Measurements from ENCODE around the gene HS6ST1. TPM values are rescaled to one million over a fixed set of nuclear protein-coding genes. Genes with fewer than 3 reads are reported as not detected.

Gene HS6ST1
- total and polyA plus RNA-seq, 4 donors = 3.0 to 17.4 (median 8.9) TPM

GRCh38 chr2:128293426-128293755, 25.3 kb downstream of the HS6ST1 start:
- ATAC-seq (ENCODE audit: low FRiP score) (no peak), DNase-seq (peak in 1 of 2 donors; percentile 70)
- no peak overlapping the region for H3K4me3 ChIP-seq (ENCODE audit: low read length in 2 of 2)
- no peaks in the 10 kb centered on the region for H3K4me1 ChIP-seq (ENCODE audit: control insufficient read depth in 1 of 2, insufficient read depth in 2 of 2, low read length in 2 of 2)
- no peak overlapping the region for H3K27ac ChIP-seq (ENCODE audit: low read depth in 1 of 2, low read length in 2 of 2)
- no peaks in the 10 kb centered on the region for H3K27me3 ChIP-seq (ENCODE audit: control insufficient read depth in 1 of 2, insufficient read depth in 2 of 2, low read length in 1 of 2)
- intact Hi-C loops (cut with DNase I) = no loop called here
- 86 to 95% methylated on average over 8 of the region's 8 CpGs for WGBS, 2 donors
- no peaks in the 10 kb centered on the region for H3K36me3 ChIP-seq (ENCODE audit: control insufficient read depth in 1 of 2, insufficient read depth in 2 of 2, low read length in 1 of 2)
- no peaks in the 10 kb centered on the region for H3K9me3 ChIP-seq (ENCODE audit: control insufficient read depth, low read length)

GRCh38 chr2:128292599-128293425, 25.9 kb downstream of the HS6ST1 start:
- Histone ChIP-seq H3K9me3 (ENCODE audit: control insufficient read depth, low read length) (no peaks in the 10 kb centered on the region), H3K4me3 (ENCODE audit: low read length in 2 of 2) (no peak overlapping the region), H3K36me3 (ENCODE audit: control insufficient read depth in 1 of 2, insufficient read depth in 2 of 2, low read length in 1 of 2) (no peaks in the 10 kb centered on the region), H3K4me1 (ENCODE audit: control insufficient read depth in 1 of 2, insufficient read depth in 2 of 2, low read length in 2 of 2) (no peaks in the 10 kb centered on the region), H3K27ac (ENCODE audit: low read depth in 1 of 2, low read length in 2 of 2) (no peak overlapping the region), H3K27me3 (ENCODE audit: control insufficient read depth in 1 of 2, insufficient read depth in 2 of 2, low read length in 1 of 2) (no peaks in the 10 kb centered on the region)
- peak; percentile 43 to 63 for DNase-seq
- whole genome bisulfite sequencing, 2 donors = 87 to 93% methylated on average over 13 to 21 of the region's 21 CpGs
- intact Hi-C loops (cut with DNase I) = no loop called here
- peak; percentile 3 for ATAC-seq (ENCODE audit: low FRiP score)

- Histone ChIP-seq H3K27me3 (ENCODE audit: control insufficient read depth in 1 of 2, insufficient read depth in 2 of 2, low read length in 1 of 2) (no peaks in the 10 kb centered on the region), H3K27ac (ENCODE audit: low read depth in 1 of 2, low read length in 2 of 2) (no peak overlapping the region), H3K9me3 (ENCODE audit: control insufficient read depth, low read length) (no peaks in the 10 kb centered on the region), H3K36me3 (ENCODE audit: control insufficient read depth in 1 of 2, insufficient read depth in 2 of 2, low read length in 1 of 2) (no peaks in the 10 kb centered on the region), H3K4me3 (ENCODE audit: low read length in 2 of 2) (no peak overlapping the region), H3K4me1 (ENCODE audit: control insufficient read depth in 1 of 2, insufficient read depth in 2 of 2, low read length in 2 of 2) (no peaks in the 10 kb centered on the region)
- intact Hi-C loops (cut with DNase I) = no loop called here
- 92 to 95% methylated on average over 19 of the region's 19 CpGs for whole genome bisulfite sequencing, 2 donors
- DNase-seq (peak in 1 of 2 donors; percentile 71), ATAC-seq (ENCODE audit: low FRiP score) (peak; percentile 2)
Observed at GRCh38 chr2:128291844-128292598, 26.6 kb downstream of the HS6ST1 start.

GRCh38 chr2:128291161-128291843, 27.4 kb downstream of the HS6ST1 start:
- no peaks in the 10 kb centered on the region for H3K4me1 ChIP-seq (ENCODE audit: control insufficient read depth in 1 of 2, insufficient read depth in 2 of 2, low read length in 2 of 2)
- intact Hi-C loops (cut with DNase I) = no loop called here
- ATAC-seq (ENCODE audit: low FRiP score) (no peak), DNase-seq (peak in 1 of 2 donors; percentile 63)
- no peaks in the 10 kb centered on the region for H3K9me3 ChIP-seq (ENCODE audit: control insufficient read depth, low read length)
- WGBS, 2 donors = 94 to 97% methylated on average over 13 of the region's 13 CpGs
- H3K36me3 ChIP-seq (ENCODE audit: control insufficient read depth in 1 of 2, insufficient read depth in 2 of 2, low read length in 1 of 2) = no peaks in the 10 kb centered on the region
- no peak overlapping the region for H3K4me3 ChIP-seq (ENCODE audit: low read length in 2 of 2)
- no peak overlapping the region for H3K27ac ChIP-seq (ENCODE audit: low read depth in 1 of 2, low read length in 2 of 2)
- no peaks in the 10 kb centered on the region for H3K27me3 ChIP-seq (ENCODE audit: control insufficient read depth in 1 of 2, insufficient read depth in 2 of 2, low read length in 1 of 2)

GRCh38 chr2:128290356-128290755, 28.3 kb downstream of the HS6ST1 start:
- ATAC-seq (ENCODE audit: low FRiP score) (no peak), DNase-seq (no peak)
- Histone ChIP-seq H3K9me3 (ENCODE audit: control insufficient read depth, low read length) (no peaks in the 10 kb centered on the region), H3K36me3 (ENCODE audit: control insufficient read depth in 1 of 2, insufficient read depth in 2 of 2, low read length in 1 of 2) (no peaks in the 10 kb centered on the region), H3K27ac (ENCODE audit: low read depth in 1 of 2, low read length in 2 of 2) (no peak overlapping the region), H3K4me1 (ENCODE audit: control insufficient read depth in 1 of 2, insufficient read depth in 2 of 2, low read length in 2 of 2) (no peaks in the 10 kb centered on the region), H3K27me3 (ENCODE audit: control insufficient read depth in 1 of 2, insufficient read depth in 2 of 2, low read length in 1 of 2) (no peaks in the 10 kb centered on the region), H3K4me3 (ENCODE audit: low read length in 2 of 2) (no peak overlapping the region)
- 97% methylated on average over 3 of the region's 3 CpGs for WGBS, 2 donors
- intact Hi-C loops (cut with DNase I) = no loop called here

- Histone ChIP-seq H3K4me1 (ENCODE audit: control insufficient read depth in 1 of 2, insufficient read depth in 2 of 2, low read length in 2 of 2) (no peaks in the 10 kb centered on the region), H3K36me3 (ENCODE audit: control insufficient read depth in 1 of 2, insufficient read depth in 2 of 2, low read length in 1 of 2) (no peaks in the 10 kb centered on the region), H3K9me3 (ENCODE audit: control insufficient read depth, low read length) (no peaks in the 10 kb centered on the region), H3K4me3 (ENCODE audit: low read length in 2 of 2) (no peak overlapping the region), H3K27ac (ENCODE audit: low read depth in 1 of 2, low read length in 2 of 2) (no peak overlapping the region), H3K27me3 (ENCODE audit: control insufficient read depth in 1 of 2, insufficient read depth in 2 of 2, low read length in 1 of 2) (no peaks in the 10 kb centered on the region)
- ATAC-seq (ENCODE audit: low FRiP score) (no peak), DNase-seq (peak; percentile 43)
- intact Hi-C loops (cut with DNase I) = no loop called here
- WGBS, 2 donors = 89 to 94% methylated on average over 10 of the region's 10 CpGs
Observed at GRCh38 chr2:128289439-128289838, 29.2 kb downstream of the HS6ST1 start.

- ATAC-seq (ENCODE audit: low FRiP score) (no peak), DNase-seq (peak in 1 of 2 donors; percentile 45)
- WGBS, 2 donors = 90 to 94% methylated on average over 9 of the region's 9 CpGs
- H3K4me3 ChIP-seq (ENCODE audit: low read length in 2 of 2) = no peak overlapping the region
- no peak overlapping the region for H3K27ac ChIP-seq (ENCODE audit: low read depth in 1 of 2, low read length in 2 of 2)
- no peaks in the 10 kb centered on the region for H3K36me3 ChIP-seq (ENCODE audit: control insufficient read depth in 1 of 2, insufficient read depth in 2 of 2, low read length in 1 of 2)
- no peaks in the 10 kb centered on the region for H3K9me3 ChIP-seq (ENCODE audit: control insufficient read depth, low read length)
- intact Hi-C loops (cut with DNase I) = no loop called here
- no peaks in the 10 kb centered on the region for H3K4me1 ChIP-seq (ENCODE audit: control insufficient read depth in 1 of 2, insufficient read depth in 2 of 2, low read length in 2 of 2)
- no peaks in the 10 kb centered on the region for H3K27me3 ChIP-seq (ENCODE audit: control insufficient read depth in 1 of 2, insufficient read depth in 2 of 2, low read length in 1 of 2)
Observed at GRCh38 chr2:128288781-128289180, 29.9 kb downstream of the HS6ST1 start.

GRCh38 chr2:128287780-128288735, 30.6 kb downstream of the HS6ST1 start:
- intact Hi-C loops (cut with DNase I) = no loop called here
- Histone ChIP-seq H3K36me3 (ENCODE audit: control insufficient read depth in 1 of 2, insufficient read depth in 2 of 2, low read length in 1 of 2) (no peaks in the 10 kb centered on the region), H3K9me3 (ENCODE audit: control insufficient read depth, low read length) (no peaks in the 10 kb centered on the region), H3K27me3 (ENCODE audit: control insufficient read depth in 1 of 2, insufficient read depth in 2 of 2, low read length in 1 of 2) (no peaks in the 10 kb centered on the region), H3K27ac (ENCODE audit: low read depth in 1 of 2, low read length in 2 of 2) (no peak overlapping the region), H3K4me1 (ENCODE audit: control insufficient read depth in 1 of 2, insufficient read depth in 2 of 2, low read length in 2 of 2) (no peaks in the 10 kb centered on the region), H3K4me3 (ENCODE audit: low read length in 2 of 2) (no peak overlapping the region)
- WGBS, 2 donors = 90 to 95% methylated on average over 23 of the region's 23 CpGs
- peak in 1 of 2 donors; percentile 59 for DNase-seq
- ATAC-seq (ENCODE audit: low FRiP score) = no peak

Data from aorta (tissue), 5 donors.